H1 (cell line): ENCODE data around the gene LPAR4. TPM values are rescaled to one million over a fixed set of nuclear protein-coding genes. Genes with fewer than 3 reads are reported as not detected.

Experiments used
- CTCF ChIA-PET: fragments of 300-600 bp; sonication (Branson Sonifier 250); formaldehyde crosslinking; loops from one replicate; lab custom pipeline; 2021; ENCODE audit not compliant: partially characterized antibody; lab: Charles Lee
- POLR2A ChIA-PET: fragments of 300-600 bp; sonication (Branson Sonifier 250); formaldehyde crosslinking; loops from one replicate; lab custom pipeline; 2021; ENCODE audit warnings: inconsistent platforms; ENCODE audit not compliant: partially characterized antibody; lab: Charles Lee
- DNase-seq, 2 experiments: peaks; one replicate each; pipeline versions ENCODE4 v3.0.0 to v3.0.0-alpha.2; 2010 to 2022; ENCODE audit warnings: low spot score in 2 of 2, low read depth in 1 of 2, mixed read lengths in 1 of 2
- FAIRE-seq: peaks from 2 replicates; lab custom pipeline; 2011; peaks lifted over from hg19 to GRCh38; lab: Jason Lieb, UNC
- H2AFZ ChIP-seq: 2 replicates; pipeline ENCODE4 v1.8.1; 2012; ENCODE audit warnings: low read length, inconsistent platforms
- H2AK5ac ChIP-seq: 2 replicates; pipeline ENCODE4 v1.6.1; 2013; ENCODE audit warnings: low read depth, low read length
- H2BK120ac ChIP-seq: replicated peaks from 2 replicates; pipeline ENCODE3; 2013; ENCODE audit warnings: low read depth, low read length, inconsistent platforms
- H2BK12ac ChIP-seq: 2 replicates; pipeline ENCODE4 v1.6.1; 2013; ENCODE audit warnings: low read depth, low read length
- H2BK15ac ChIP-seq: 2 replicates; pipeline ENCODE4 v1.6.1; 2013; ENCODE audit warnings: low read length
- H2BK20ac ChIP-seq: 2 replicates; pipeline ENCODE4 v1.6.1; 2013; ENCODE audit warnings: low read length
- H2BK5ac ChIP-seq: 2 replicates; pipeline ENCODE4 v1.6.1; 2013; ENCODE audit warnings: low read depth, low read length
- H3K14ac ChIP-seq: 2 replicates; pipeline ENCODE4 v1.6.1; 2013; ENCODE audit warnings: inconsistent platforms; ENCODE audit not compliant: insufficient read length
- H3K18ac ChIP-seq: 2 replicates; pipeline ENCODE4 v1.6.1; 2013; ENCODE audit warnings: low read length; ENCODE audit errors: extremely low read depth
- H3K23ac ChIP-seq: 2 replicates; pipeline ENCODE4 v1.6.1; 2013; ENCODE audit warnings: inconsistent platforms; ENCODE audit not compliant: insufficient read length
- H3K23me2 ChIP-seq: 2 replicates; pipeline ENCODE4 v1.6.1; 2013; ENCODE audit warnings: low read depth, low read length
- H3K27ac ChIP-seq: 2 replicates; pipeline ENCODE4 v1.6.1; 2011; ENCODE audit warnings: low read depth, low read length, inconsistent platforms
- H3K27me3 ChIP-seq, 4 experiments: replicated peaks in 1 of 4; 1 replicate in 1 of 4; 2 replicates in 3 of 4; pipeline versions ENCODE4 v1.6.1 to v1.8.1; 2011 to 2013; ENCODE audit warnings: low read length in 3 of 4, mild to moderate bottlenecking in 3 of 4, inconsistent platforms in 2 of 4, mixed read lengths in 2 of 4, moderate library complexity in 1 of 4; ENCODE audit not compliant: control insufficient read depth in 3 of 4, insufficient read depth in 3 of 4; ENCODE audit errors: extremely low read depth in 1 of 4
- H3K36me3 ChIP-seq, 4 experiments: 2 replicates each; pipeline versions ENCODE4 v1.6.1 to v1.8.1; 2011 to 2013; ENCODE audit warnings: mild to moderate bottlenecking in 4 of 4, low read length in 3 of 4, moderate library complexity in 2 of 4, control low read depth in 1 of 4, inconsistent platforms in 1 of 4; ENCODE audit not compliant: insufficient read depth in 4 of 4, control insufficient read depth in 2 of 4
- H3K4ac ChIP-seq: replicated peaks from 2 replicates; pipeline ENCODE3; 2013; ENCODE audit warnings: low read length, low read depth, mixed read lengths, inconsistent platforms; ENCODE audit not compliant: insufficient read length
- H3K4me1 ChIP-seq, 4 experiments: replicated peaks in 1 of 4; 1 replicate in 1 of 4; 2 replicates in 3 of 4; pipeline versions ENCODE4 v1.6.1 to v1.8.1; 2011 to 2013; ENCODE audit warnings: low read length in 3 of 4, inconsistent platforms in 2 of 4, mixed read lengths in 1 of 4; ENCODE audit not compliant: insufficient read depth in 4 of 4, control insufficient read depth in 3 of 4
- H3K4me2 ChIP-seq, 2 experiments: 2 replicates each; pipeline versions ENCODE4 v1.6.1 to v1.8.1; 2011 to 2013; ENCODE audit warnings: low read depth in 2 of 2, low read length in 2 of 2, control low read depth in 1 of 2, inconsistent platforms in 1 of 2, mild to moderate bottlenecking in 1 of 2; ENCODE audit not compliant: insufficient read depth in 1 of 2
- H3K4me3 ChIP-seq, 4 experiments: fragments of 200-600, 300-600 bp in 1 of 4; sonication (generic), shearing (Covaris generic), sonication (Bioruptor Twin) in 1 of 4; 2 replicates each; pipeline versions ENCODE4 v1.5.1 to v1.8.1; 2011 to 2016; ENCODE audit warnings: low read length in 4 of 4, low read depth in 3 of 4, control low read depth in 2 of 4, inconsistent platforms in 2 of 4, mild to moderate bottlenecking in 2 of 4, mixed read lengths in 1 of 4, moderate library complexity in 1 of 4; ENCODE audit not compliant: insufficient read depth in 2 of 4; ENCODE audit errors: extremely low read depth in 1 of 4
- H3K56ac ChIP-seq: replicated peaks from 2 replicates; pipeline ENCODE3; 2013; ENCODE audit warnings: low read depth, mild to moderate bottlenecking, mixed read lengths, low read length, inconsistent platforms; ENCODE audit not compliant: insufficient read length
- H3K79me1 ChIP-seq: 2 replicates; pipeline ENCODE4 v1.6.1; 2013; ENCODE audit warnings: low read depth, low read length, control low read depth
- H3K79me2 ChIP-seq, 2 experiments: 2 replicates each; pipeline versions ENCODE4 v1.6.1 to v1.8.1; 2012 to 2013; ENCODE audit warnings: low read length in 2 of 2, mild to moderate bottlenecking in 2 of 2, inconsistent platforms in 1 of 2; ENCODE audit not compliant: insufficient read depth in 2 of 2, control insufficient read depth in 1 of 2
- H3K9ac ChIP-seq, 4 experiments: replicated peaks in 1 of 4; 1 replicate in 1 of 4; 2 replicates in 3 of 4; pipeline versions ENCODE4 v1.6.1 to v1.8.1; 2011 to 2013; ENCODE audit warnings: low read depth in 3 of 4, low read length in 3 of 4, control low read depth in 2 of 4, mild to moderate bottlenecking in 2 of 4, moderate library complexity in 2 of 4, inconsistent platforms in 1 of 4; ENCODE audit errors: extremely low read depth in 1 of 4
- H3K9me3 ChIP-seq, 2 experiments: 2 replicates each; pipeline versions ENCODE4 v1.6.1 to v1.8.1; 2012 to 2013; ENCODE audit warnings: mild to moderate bottlenecking in 2 of 2, moderate library complexity in 2 of 2, control low read depth in 1 of 2, inconsistent platforms in 1 of 2, low read depth in 1 of 2, low read length in 1 of 2, mixed read lengths in 1 of 2; ENCODE audit not compliant: insufficient read depth in 2 of 2
- H4K20me1 ChIP-seq, 2 experiments: replicated peaks in 1 of 2; 2 replicates each; pipeline versions ENCODE3 to v1.8.1; 2011 to 2013; ENCODE audit warnings: inconsistent platforms in 2 of 2, low read length in 2 of 2, mild to moderate bottlenecking in 1 of 2; ENCODE audit not compliant: insufficient read depth in 2 of 2, control insufficient read depth in 1 of 2
- H4K5ac ChIP-seq: 2 replicates; pipeline ENCODE4 v1.6.1; 2013; ENCODE audit warnings: low read length, low read depth, mixed read lengths, inconsistent platforms; ENCODE audit not compliant: insufficient read length
- H4K8ac ChIP-seq: 2 replicates; pipeline ENCODE4 v1.8.0; 2013; ENCODE audit warnings: mild to moderate bottlenecking, moderate library complexity, low read length, inconsistent platforms; ENCODE audit not compliant: insufficient read depth; ENCODE audit errors: extremely low read depth
- H4K91ac ChIP-seq: replicated peaks from 2 replicates; pipeline ENCODE3; 2013; ENCODE audit warnings: low read length, mixed read lengths, inconsistent platforms; ENCODE audit not compliant: insufficient read length
- BRCA1 ChIP-seq: IDR thresholded peaks from 2 replicates; pipeline ENCODE4 v1.6.1; 2012; ENCODE audit warnings: low read depth, low read length, improper control_type of control experiment
- CBX5 ChIP-seq: fragments of 300-800, 300-1000 bp; sonication (generic); IDR thresholded peaks from 2 replicates; pipeline ENCODE4 v1.7.1; 2016; ENCODE audit warnings: antibody characterized with exemption, low read length, low read depth
- CHD1 ChIP-seq: IDR thresholded peaks from 2 replicates; pipeline ENCODE4 v1.6.1; 2012; ENCODE audit warnings: low read depth, low read length, improper control_type of control experiment
- EGR1 ChIP-seq: IDR thresholded peaks from 2 replicates; pipeline ENCODE4 v1.6.1; 2011; ENCODE audit warnings: low read depth, low read length, borderline replicate concordance
- EZH2 ChIP-seq: fragments of 200-600 bp; sonication (generic); IDR thresholded peaks from 2 replicates; pipeline ENCODE4 v1.7.1; 2012; ENCODE audit warnings: low read depth, mild to moderate bottlenecking, moderate library complexity, low read length, inconsistent platforms; ENCODE audit not compliant: severe bottlenecking
- HDAC6 ChIP-seq: IDR thresholded peaks from one replicate; pipeline ENCODE4 v1.7.1; 2012; ENCODE audit warnings: low read depth, mild to moderate bottlenecking, inconsistent platforms, low read length, moderate library complexity
- JUN ChIP-seq: IDR thresholded peaks from 2 replicates; pipeline ENCODE4 v1.6.1; 2011; ENCODE audit warnings: low read depth, mild to moderate bottlenecking, improper control_type of control experiment, low read length
- POU5F1 ChIP-seq: IDR thresholded peaks from 2 replicates; pipeline ENCODE4 v1.6.1; 2011; ENCODE audit warnings: low read depth, mild to moderate bottlenecking, low read length, moderate library complexity
- SP4 ChIP-seq: IDR thresholded peaks from 2 replicates; pipeline ENCODE4 v1.6.1; 2012; ENCODE audit warnings: low read length, inconsistent platforms
- WGBS, 2 experiments: shearing (Covaris generic) in 1 of 2; methylation state at CpG; one replicate each; pipeline versions ENCODE4 v1.1.6 to v1.1.7; 2013 to 2015; ENCODE audit warnings: low lambda C conversion rate in 2 of 2, mixed read lengths in 2 of 2, inconsistent platforms in 1 of 2, low coverage in 1 of 2, missing lambda C conversion rate in 1 of 2; ENCODE audit not compliant: insufficient replicate concordance in 2 of 2, insufficient coverage in 1 of 2, insufficient read length in 1 of 2; ENCODE audit errors: extremely low coverage in 1 of 2, missing lambda C conversion rate in 1 of 2; 5-methylcytosine and 5-hydroxymethylcytosine counted together
- polyA plus RNA-seq, 7 experiments: library from polyadenylated mRNA; depleted of rRNA in 3 of 7; stranded (reverse) in 5 of 7; unstranded in 2 of 7; fragments of >200 nt in 5 of 7; fragments of 200-250 nt in 2 of 7; gene quantifications; 1 replicate in 5 of 7; 2 replicates in 1 of 7; 4 replicates in 1 of 7; pipeline versions ENCODE4 v1.2.1 to v1.2.3, GENCODE V29; 2011 to 2013; ENCODE audit warnings: missing spikeins in 2 of 7, mixed read lengths in 2 of 7
- total RNA-seq: library from RNA; stranded (reverse); fragmentation: NEBNext Ultra II Directional; extraction: Animal tissue kit (Norgen Biotek cat#: 25700); gene quantifications from 2 replicates; pipeline ENCODE4 v1.2.1, GENCODE V29; 2021

LPAR4 gene
- total and polyA plus RNA-seq, 2 of the 8 experiments (the other 6 are each of a cell fraction or from before 2014, with no cell fraction given) = 7.6 to 16.3 TPM

GRCh38 chrX:78800114-78800513 lies 52.6 kb downstream of the LPAR4 start:
- no peaks in the 10 kb centered on the region for H3K79me2 ChIP-seq
- no peak overlapping the region for H2AK5ac ChIP-seq
- no peak overlapping the region for H3K4me3 ChIP-seq
- H3K4ac ChIP-seq = no peak overlapping the region
- H2BK12ac ChIP-seq = no peak overlapping the region
- H2BK20ac ChIP-seq = no peak overlapping the region
- H3K4me2 ChIP-seq = no peak overlapping the region
- H2BK15ac ChIP-seq = no peak overlapping the region
- no peak overlapping the region for H3K23ac ChIP-seq
- no peaks in the 10 kb centered on the region for H3K23me2 ChIP-seq
- no peak overlapping the region for H3K27ac ChIP-seq
- no peak overlapping the region for H2BK120ac ChIP-seq
- no peaks in the 10 kb centered on the region for H3K4me1 ChIP-seq
- no peaks in the 10 kb centered on the region for H3K79me1 ChIP-seq
- WGBS, 2 experiments = 93% methylated on average over 2 of the region's 2 CpGs; no CpG with 5 or more reads in 1 of the 2 experiments
- H2AFZ ChIP-seq = no peak overlapping the region
- DNase-seq (no peak), FAIRE-seq (no peak)
- H4K5ac ChIP-seq = no peak overlapping the region
- no peaks in the 10 kb centered on the region for H4K20me1 ChIP-seq
- CTCF ChIA-PET = interaction anchor here (0.7 kb wide), 1 partner anchor 197 kb away, joined by 3 read pairs; no protein-coding TSS in a partner anchor
- H3K36me3 ChIP-seq = no peaks in the 10 kb centered on the region
- H3K27me3 ChIP-seq = no peaks in the 10 kb centered on the region
- no peak overlapping the region for H3K18ac ChIP-seq
- no peaks in the 10 kb centered on the region for H3K9me3 ChIP-seq
- no peak for TF ChIP-seq POU5F1
- TF ChIP-seq CHD1 = no peak
- no peak for TF ChIP-seq CBX5
- TF ChIP-seq JUN = no peak
- TF ChIP-seq SP4 = no peak
- no peak for TF ChIP-seq BRCA1
- no peak for TF ChIP-seq HDAC6
- TF ChIP-seq EZH2 = no peak
- no peak for TF ChIP-seq EGR1
- H3K14ac ChIP-seq = no peak overlapping the region
- no peak overlapping the region for H4K91ac ChIP-seq
- H2BK5ac ChIP-seq = no peak overlapping the region
- H3K56ac ChIP-seq = no peak overlapping the region
- H4K8ac ChIP-seq = no peak overlapping the region
- POLR2A ChIA-PET = no interaction called here
- H3K9ac ChIP-seq = no peak overlapping the region
